HepG2 (cell line): ENCODE data around the gene TMC4. TPM values are rescaled to one million over a fixed set of nuclear protein-coding genes. Genes with fewer than 3 reads are reported as not detected.

ENCODE experiments used
- ARHGAP35 ChIP-seq: sonication (generic); formaldehyde crosslinking; IDR thresholded peaks from 2 replicates; pipeline ENCODE4 v1.9.0; 2022; ENCODE audit warnings: mild to moderate bottlenecking, inconsistent platforms, moderate library complexity, missing genetic modification reagents, borderline replicate concordance
- ASH2L ChIP-seq: fragments of 300-600, 200-600 bp; sonication (generic); IDR thresholded peaks from 2 replicates; pipeline ENCODE4 v1.7.0; 2017; ENCODE audit warnings: low read depth, mild to moderate bottlenecking, moderate library complexity, mixed read lengths, low read length; ENCODE audit not compliant: insufficient read length
- CEBPG ChIP-seq: IDR thresholded peaks from 2 replicates; pipeline ENCODE4 v1.6.1; 2016
- DRAP1 ChIP-seq: IDR thresholded peaks from 2 replicates; pipeline ENCODE4 v1.6.1; 2016; ENCODE audit warnings: missing genetic modification reagents, missing compliant biosample characterization
- MEIS1 ChIP-seq: sonication (generic); formaldehyde crosslinking; IDR thresholded peaks from 2 replicates; pipeline ENCODE4 v1.9.0; 2021; ENCODE audit warnings: mild to moderate bottlenecking, missing genetic modification reagents, moderate library complexity, borderline replicate concordance
- RBFOX2 ChIP-seq: fragments of 200-400 bp; formaldehyde crosslinking; IDR thresholded peaks from 2 replicates; pipeline ENCODE4 v1.6.1; 2017; ENCODE audit warnings: low read depth, mild to moderate bottlenecking, low read length
- SIX1 ChIP-seq: sonication (generic); formaldehyde crosslinking; IDR thresholded peaks from 2 replicates; pipeline ENCODE4 v1.4.0; 2020; ENCODE audit warnings: missing genetic modification reagents, borderline replicate concordance
- TBX3 ChIP-seq: fragments of 450-650 bp; IDR thresholded peaks from 2 replicates; pipeline ENCODE4 v1.6.1; 2017; ENCODE audit warnings: antibody characterized with exemption, mild to moderate bottlenecking, inconsistent platforms, borderline replicate concordance
- TRIM22 ChIP-seq: fragments of 450-650 bp; IDR thresholded peaks from 2 replicates; pipeline ENCODE4 v1.6.1; 2017
- ZBTB2 ChIP-seq: sonication (generic); formaldehyde crosslinking; IDR thresholded peaks from 2 replicates; pipeline ENCODE4 v1.8.0; 2022; ENCODE audit warnings: low read depth, missing genetic modification reagents
- ZBTB40 ChIP-seq, 2 experiments: fragments of 450-650 bp in 1 of 2; sonication (generic) in 1 of 2; formaldehyde crosslinking in 1 of 2; IDR thresholded peaks; 2 replicates each; pipeline versions ENCODE4 v1.6.1 to v1.8.0; 2016 to 2022; ENCODE audit warnings: antibody characterized with exemption in 1 of 2, mild to moderate bottlenecking in 1 of 2, missing genetic modification reagents in 1 of 2
- ZNF382 ChIP-seq: sonication (generic); formaldehyde crosslinking; IDR thresholded peaks from 2 replicates; pipeline ENCODE4 v1.5.0; 2020; ENCODE audit warnings: missing genetic modification reagents, mild to moderate bottlenecking, borderline replicate concordance
- ZNF512 ChIP-seq: sonication (generic); formaldehyde crosslinking; IDR thresholded peaks from 2 replicates; pipeline ENCODE4 v1.4.0; 2020; ENCODE audit warnings: mild to moderate bottlenecking, missing genetic modification reagents
- polyA plus RNA-seq, 8 experiments: library from polyadenylated mRNA; depleted of rRNA in 3 of 8; stranded (reverse) in 7 of 8; unstranded in 1 of 8; fragments of >200 nt; fragmentation: Illumina TruSeq in 4 of 8; extraction: Trizol in 4 of 8; gene quantifications; 2 replicates each; pipeline versions ENCODE4 v1.2.1 to v1.2.3, GENCODE V29; 2011 to 2016; ENCODE audit warnings: low read depth in 4 of 8, missing spikeins in 1 of 8, mixed read lengths in 1 of 8; ENCODE audit not compliant: insufficient read depth in 1 of 8
- total RNA-seq, 5 experiments: library from RNA; depleted of rRNA; stranded (reverse); fragments of >200 nt; fragmentation: Illumina TruSeq; extraction: Trizol; gene quantifications; 2 replicates each; pipeline ENCODE4 v1.2.3, GENCODE V29; 2016; ENCODE audit warnings: low read depth in 1 of 5

TMC4 gene
- total and polyA plus RNA-seq, 2 of the 13 experiments (the other 11 are each of a cell fraction or from before 2014, with no cell fraction given): 0.13 to 0.24 TPM

GRCh38 chr19:54159352-54160181 lies 13.4 kb downstream of the TMC4 start, which contains the start of gene LENG1 (continued):
- TF ChIP-seq ZBTB40 (IDR thresholded peaks at IDR 0.05) (no peak), ZBTB40 (CRISPR knock-in tag; IDR thresholded peaks at IDR 0.05) (no peak; the same call in 1 of the 2 replicates), CEBPG (CRISPR knock-in tag) (no peak; the same call in 1 of the 2 replicates), SIX1 (CRISPR knock-in tag) (0 out of 2 replicates have a peak, but pooled peaks have one; percentile 13), TBX3 (peak; percentile 57; the same call in 1 of the 2 replicates), ASH2L (peak; percentile 84), ZNF512 (CRISPR knock-in tag) (no peak), MEIS1 (CRISPR knock-in tag) (peak; percentile 38; the same call in 1 of the 2 replicates), DRAP1 (CRISPR knock-in tag) (peak; percentile 88), RBFOX2 (peak; percentile 89), ARHGAP35 (peak; percentile 42; the same call in 1 of the 2 replicates), ZNF382 (CRISPR knock-in tag) (no peak), ZBTB2 (CRISPR knock-in tag) (no peak), TRIM22 (no peak)
